GM18868 (cell line): Measurements from ENCODE around the gene OGFR.

Experiments used
- ATAC-seq: cut with Tn5 transposase; IDR thresholded peaks from one replicate; pipeline ENCODE4 v1.9.1; 2021; ENCODE audit warnings: mild to moderate bottlenecking, moderate library complexity; ENCODE audit not compliant: unreplicated experiment

The OGFR gene

GRCh38 chr20:62814060-62814708 lies 9.5 kb downstream of the OGFR start:
- no peak for ATAC-seq

- no peak for ATAC-seq
Observed at GRCh38 chr20:62814709-62815065, 10.1 kb downstream of the OGFR start.

- no peak for ATAC-seq
Observed at GRCh38 chr20:62815066-62815991, 10.7 kb downstream of the OGFR start.

- no peak for ATAC-seq
Observed at GRCh38 chr20:62816031-62816883, 11.6 kb downstream of the OGFR start.

GRCh38 chr20:62816884-62817873 lies 12.5 kb downstream of the OGFR start, which contains the start of gene COL9A3:
Gene COL9A3, plus strand, starts transcription at chr20:62817050. Its CDS starts 15 bp downstream, at chr20:62817065.
- ATAC-seq: no peak

GRCh38 chr20:62817975-62818591 lies 13.4 kb downstream of the OGFR start:
- ATAC-seq: no peak

GRCh38 chr20:62818592-62819493 lies 14.2 kb downstream of the OGFR start:
- no peak for ATAC-seq

GRCh38 chr20:62819494-62820174 lies 15.0 kb downstream of the OGFR start:
- ATAC-seq: no peak

- ATAC-seq: no peak
Observed at GRCh38 chr20:62820208-62820961, 15.8 kb downstream of the OGFR start.

GRCh38 chr20:62820962-62821725 lies 16.5 kb downstream of the OGFR start:
- no peak for ATAC-seq

- ATAC-seq: no peak
Observed at GRCh38 chr20:62821726-62822210, 17.1 kb downstream of the OGFR start.

GRCh38 chr20:62822239-62822787 lies 17.7 kb downstream of the OGFR start:
- no peak for ATAC-seq

- ATAC-seq: peak; percentile 55
Observed at GRCh38 chr20:62822788-62823651, 18.4 kb downstream of the OGFR start.

- no peak for ATAC-seq
Observed at GRCh38 chr20:62823688-62824475, 19.2 kb downstream of the OGFR start.
